H9 (cell line): ENCODE results near the gene CACNA1A. TPM values are rescaled to one million over a fixed set of nuclear protein-coding genes. Genes with fewer than 3 reads are reported as not detected.

Experiments used
- DNase-seq: peaks from one replicate; pipeline ENCODE4 v3.0.0-alpha.2; 2017
- H2AFZ ChIP-seq: one replicate; pipeline ENCODE4 v1.6.1; 2013; ENCODE audit warnings: mild to moderate bottlenecking, low read length, control low read depth, moderate library complexity
- H2AK5ac ChIP-seq: 2 replicates; pipeline ENCODE4 v1.6.1; 2013; ENCODE audit warnings: low read length, control low read depth, mixed read lengths; ENCODE audit not compliant: insufficient read length
- H2BK120ac ChIP-seq: one replicate; pipeline ENCODE4 v1.6.1; 2013; ENCODE audit warnings: low read depth, mild to moderate bottlenecking, low read length, control low read depth, inconsistent platforms; ENCODE audit not compliant: poor library complexity, severe bottlenecking
- H2BK12ac ChIP-seq: 2 replicates; pipeline ENCODE4 v1.6.1; 2013; ENCODE audit warnings: low read length, control low read depth, mixed read lengths, low read depth; ENCODE audit not compliant: insufficient read length
- H2BK15ac ChIP-seq: 2 replicates; pipeline ENCODE4 v1.6.1; 2013; ENCODE audit warnings: low read depth, low read length, control low read depth
- H2BK20ac ChIP-seq: one replicate; pipeline ENCODE4 v1.6.1; 2013; ENCODE audit warnings: low read depth, mild to moderate bottlenecking, low read length, control low read depth, inconsistent platforms; ENCODE audit not compliant: poor library complexity, severe bottlenecking
- H2BK5ac ChIP-seq: 2 replicates; pipeline ENCODE4 v1.6.1; 2013; ENCODE audit warnings: low read length, control low read depth, mixed read lengths; ENCODE audit not compliant: insufficient read length
- H3K14ac ChIP-seq: 2 replicates; pipeline ENCODE4 v1.6.1; 2013; ENCODE audit warnings: low read length, control low read depth; ENCODE audit not compliant: insufficient read depth
- H3K18ac ChIP-seq: 2 replicates; pipeline ENCODE4 v1.6.1; 2013; ENCODE audit warnings: low read depth, mild to moderate bottlenecking, mixed read lengths, low read length, control low read depth; ENCODE audit not compliant: insufficient read length
- H3K23ac ChIP-seq: 2 replicates; pipeline ENCODE4 v1.6.1; 2013; ENCODE audit warnings: low read length, control low read depth, mixed read lengths, low read depth; ENCODE audit not compliant: insufficient read length
- H3K23me2 ChIP-seq: 2 replicates; pipeline ENCODE4 v1.6.1; 2013; ENCODE audit warnings: low read depth, mild to moderate bottlenecking, mixed read lengths, low read length, control low read depth; ENCODE audit not compliant: insufficient read length, poor library complexity, severe bottlenecking
- H3K27ac ChIP-seq: 2 replicates; pipeline ENCODE4 v1.5.1; 2013; ENCODE audit warnings: low read length, control low read depth, mixed read lengths, low read depth; ENCODE audit not compliant: insufficient read length
- H3K27me3 ChIP-seq: 2 replicates; pipeline ENCODE4 v1.6.1; 2013; ENCODE audit warnings: low read length, control low read depth, inconsistent platforms; ENCODE audit not compliant: insufficient read depth
- H3K4ac ChIP-seq: 2 replicates; pipeline ENCODE4 v1.6.1; 2013; ENCODE audit warnings: low read depth, mild to moderate bottlenecking, control low read depth, inconsistent platforms, low read length, moderate library complexity
- H3K4me1 ChIP-seq: 2 replicates; pipeline ENCODE4 v1.6.1; 2013; ENCODE audit warnings: low read length, control low read depth, inconsistent platforms; ENCODE audit not compliant: insufficient read depth
- H3K4me2 ChIP-seq: 2 replicates; pipeline ENCODE4 v1.6.1; 2013; ENCODE audit warnings: low read length, control low read depth, mixed read lengths; ENCODE audit not compliant: insufficient read length, insufficient read depth
- H3K56ac ChIP-seq: 2 replicates; pipeline ENCODE4 v1.6.1; 2013; ENCODE audit warnings: low read depth, mild to moderate bottlenecking, mixed read lengths, low read length, control low read depth; ENCODE audit not compliant: insufficient read length
- H3K79me1 ChIP-seq: 2 replicates; pipeline ENCODE4 v1.6.1; 2013; ENCODE audit warnings: low read depth, mild to moderate bottlenecking, moderate library complexity, low read length, control low read depth, inconsistent platforms; ENCODE audit not compliant: insufficient read depth, poor library complexity, severe bottlenecking
- H3K79me2 ChIP-seq: 2 replicates; pipeline ENCODE4 v1.6.1; 2013; ENCODE audit warnings: low read length, control low read depth, inconsistent platforms; ENCODE audit not compliant: insufficient read depth
- H3K9ac ChIP-seq: 2 replicates; pipeline ENCODE4 v1.6.1; 2013; ENCODE audit warnings: low read length, control low read depth, mixed read lengths; ENCODE audit not compliant: insufficient read length; ENCODE audit errors: extremely low read depth
- H3K9me3 ChIP-seq: one replicate; pipeline ENCODE4 v1.6.1; 2013; ENCODE audit warnings: low read depth, low read length, inconsistent platforms; ENCODE audit not compliant: control insufficient read depth
- H3T11ph ChIP-seq: one replicate; pipeline ENCODE4 v1.6.1; 2013; ENCODE audit warnings: mild to moderate bottlenecking, low read length, control low read depth, inconsistent platforms
- H4K20me1 ChIP-seq: one replicate; pipeline ENCODE4 v1.6.1; 2013; ENCODE audit not compliant: control insufficient read depth, insufficient read length, insufficient read depth
- H4K5ac ChIP-seq: 2 replicates; pipeline ENCODE4 v1.6.1; 2013; ENCODE audit warnings: low read depth, mild to moderate bottlenecking, mixed read lengths, low read length, control low read depth; ENCODE audit not compliant: insufficient read length
- H4K8ac ChIP-seq: replicated peaks from 2 replicates; pipeline ENCODE4 v1.6.1; 2013; ENCODE audit warnings: low read length, control low read depth, mixed read lengths, low read depth; ENCODE audit not compliant: insufficient read length
- H4K91ac ChIP-seq: 2 replicates; pipeline ENCODE4 v1.6.1; 2013; ENCODE audit warnings: low read depth, mild to moderate bottlenecking, moderate library complexity, mixed read lengths, low read length, control low read depth; ENCODE audit not compliant: insufficient read length
- H3K27ac Mint-ChIP-seq, 3 experiments: 2 replicates in 2 of 3; 3 replicates in 1 of 3; pipeline ENCODE4 v1.8.0; 2020 to 2021; ENCODE audit warnings: mixed read lengths in 3 of 3, mild to moderate bottlenecking in 1 of 3, moderate library complexity in 1 of 3
- H3K27me3 Mint-ChIP-seq: 2 replicates; pipeline ENCODE4 v1.8.0; 2021; ENCODE audit warnings: low read depth, mild to moderate bottlenecking, moderate library complexity, mixed read lengths
- H3K36me3 Mint-ChIP-seq, 3 experiments: 2 replicates in 2 of 3; 3 replicates in 1 of 3; pipeline ENCODE4 v1.8.0; 2020 to 2021; ENCODE audit warnings: low read depth in 3 of 3, mixed read lengths in 3 of 3; ENCODE audit not compliant: insufficient read depth in 1 of 3
- H3K4me1 Mint-ChIP-seq, 2 experiments: 2 replicates each; pipeline ENCODE4 v1.8.0; 2020; ENCODE audit warnings: mixed read lengths in 2 of 2
- H3K4me3 Mint-ChIP-seq, 2 experiments: 2 replicates in 1 of 2; 3 replicates in 1 of 2; pipeline ENCODE4 v1.8.0; 2020 to 2021; ENCODE audit warnings: mild to moderate bottlenecking in 2 of 2, mixed read lengths in 2 of 2, moderate library complexity in 1 of 2
- H3K9me3 Mint-ChIP-seq, 2 experiments: 2 replicates in 1 of 2; 3 replicates in 1 of 2; pipeline ENCODE4 v1.8.0; 2020; ENCODE audit warnings: mild to moderate bottlenecking in 2 of 2, mixed read lengths in 2 of 2, moderate library complexity in 1 of 2
- CTCF ChIP-seq: fragments of 200-600 bp; sonication (generic); conservative IDR thresholded peaks from 3 replicates; pipeline ENCODE4 v1.8.0; 2021; ENCODE audit warnings: antibody characterized with exemption, mild to moderate bottlenecking
- WGBS: extraction: QIAGEN DNeasy Blood & Tissue Kit; methylation state at CpG from one replicate; pipeline ENCODE4 v1.1.7; 2013; ENCODE audit warnings: missing lambda C conversion rate, low lambda C conversion rate, mixed read lengths; ENCODE audit not compliant: insufficient read length; ENCODE audit errors: extremely low coverage; 5-methylcytosine and 5-hydroxymethylcytosine counted together
- total RNA-seq: library from RNA; stranded (reverse); gene quantifications from 2 replicates; pipeline ENCODE4 v1.2.1, GENCODE V29; 2021

CACNA1A gene
- total RNA-seq, 1 experiment from 2014 or later = 8.0 TPM

GRCh38 chr19:13286195-13286985, 219.9 kb downstream of the CACNA1A start:
- Histone ChIP-seq H3K56ac (no peak overlapping the region), H3K23me2 (no peaks in the 10 kb centered on the region), H3K4me1 (no peaks in the 10 kb centered on the region; the same call in 1 of the 2 replicates), H2AK5ac (no peak overlapping the region), H4K91ac (no peak overlapping the region), H3K9ac (no peak overlapping the region), H2AFZ (no peak overlapping the region), H3K4ac (no peak overlapping the region), H3K27ac (no peak overlapping the region), H2BK120ac (no peak overlapping the region), H3K18ac (no peak overlapping the region), H3K79me1 (no peaks in the 10 kb centered on the region), H3K27me3 (no peaks in the 10 kb centered on the region), H4K5ac (no peak overlapping the region), H4K20me1 (no peaks in the 10 kb centered on the region), H3K79me2 (no peaks in the 10 kb centered on the region), H4K8ac (no peak overlapping the region), H2BK12ac (no peak overlapping the region), H3T11ph (no peak overlapping the region), H3K23ac (no peak overlapping the region), H2BK5ac (no peak overlapping the region), H3K14ac (no peak overlapping the region), H2BK20ac (no peak overlapping the region), H3K9me3 (no peaks in the 10 kb centered on the region), H3K4me2 (no peak overlapping the region), H2BK15ac (no peak overlapping the region)
- DNase-seq = no peak
- H3K36me3 Mint-ChIP-seq = peaks cover 0 to 5% (median 0%) of the 10 kb centered on the region in 3 experiments; a peak in 3 of 7 replicates
- H3K4me1 Mint-ChIP-seq = peaks cover 3 to 4% of the 10 kb centered on the region in 2 experiments; a peak in 3 of 4 replicates
- no peak for TF ChIP-seq CTCF
- H3K27ac Mint-ChIP-seq = no peak overlapping the region
- no peaks in the 10 kb centered on the region for H3K27me3 Mint-ChIP-seq
- no CpG with 5 or more reads among the region's 31 CpGs for WGBS
- no peak overlapping the region for H3K4me3 Mint-ChIP-seq
- H3K9me3 Mint-ChIP-seq = no peaks in the 10 kb centered on the region; a peak in 1 of 5 replicates
